K562 (cell line): ENCODE results near the gene ZSCAN21. TPM values are rescaled to one million over a fixed set of nuclear protein-coding genes. Genes with fewer than 3 reads are reported as not detected.

Experiments
- DIDO1 ChIP-seq: fragments of 450-650 bp; IDR thresholded peaks from 2 replicates; pipeline ENCODE4 v1.6.1; 2016; ENCODE audit warnings: low read depth, missing biosample characterization, missing genetic modification characterization
- JUND ChIP-seq, 2 experiments: IDR thresholded peaks; 2 replicates in 1 of 2; 3 replicates in 1 of 2; pipeline ENCODE4 v1.6.1; 2011; ENCODE audit warnings: borderline replicate concordance in 2 of 2, low read depth in 2 of 2, low read length in 2 of 2, improper control_type of control experiment in 1 of 2, missing biosample characterization in 1 of 2, missing genetic modification characterization in 1 of 2, missing genetic modification reagents in 1 of 2
- RUNX1 ChIP-seq: sonication (generic); IDR thresholded peaks from 2 replicates; pipeline ENCODE4 v1.6.1; 2016; ENCODE audit warnings: antibody characterized with exemption, low read depth
- polyA plus RNA-seq, 8 experiments: library from polyadenylated mRNA; depleted of rRNA in 4 of 8; stranded (reverse) in 5 of 8; unstranded in 3 of 8; fragments of >200 nt; fragmentation: Nextera tagmentation in 2 of 8; fragmentation: Illumina TruSeq in 1 of 8; extraction: Ambion mirVana in 2 of 8; extraction: Trizol in 1 of 8; gene quantifications; 2 replicates each; pipeline versions ENCODE4 v1.2.1 to v1.2.3, GENCODE V29; 2011 to 2014; ENCODE audit warnings: inconsistent platforms in 1 of 8, missing spikeins in 1 of 8
- total RNA-seq, 7 experiments: library from RNA; depleted of rRNA in 6 of 7; stranded (reverse); fragments of >200 nt in 6 of 7; fragmentation: Illumina TruSeq in 2 of 7; extraction: Trizol in 2 of 7; gene quantifications; 2 replicates each; pipeline versions ENCODE4 v1.2.1 to v1.2.3, GENCODE V29; 2011 to 2021; ENCODE audit warnings: low replicate concordance in 1 of 7
- TF ChIP-seq, protein P1 (sequence below), 2 experiments: fragments of 450-650 bp; IDR thresholded peaks; 2 replicates each; pipeline ENCODE4 v1.6.1; 2016; ENCODE audit warnings: mild to moderate bottlenecking in 2 of 2, borderline replicate concordance in 1 of 2, low read depth in 1 of 2, moderate library complexity in 1 of 2
- TF ChIP-seq, protein P2 (sequence below): fragments of 450-650 bp; IDR thresholded peaks from 2 replicates; pipeline ENCODE4 v1.6.1; 2016; ENCODE audit warnings: missing biosample characterization, missing genetic modification characterization
- TF ChIP-seq, protein P3 (sequence below): fragments of 450-650 bp; IDR thresholded peaks from 2 replicates; pipeline ENCODE4 v1.7.0; 2016; ENCODE audit warnings: borderline replicate concordance
- TF ChIP-seq, protein P4 (sequence below): IDR thresholded peaks from 2 replicates; pipeline ENCODE4 v1.6.1; 2016; ENCODE audit warnings: missing genetic modification characterization, missing compliant biosample characterization

Gene ZSCAN21
- total and polyA plus RNA-seq, 9 of the 15 experiments (the other 6 are each of a cell fraction or from before 2014, with no cell fraction given) = 5.9 to 15.5 (median 13.2) TPM

DNA sequence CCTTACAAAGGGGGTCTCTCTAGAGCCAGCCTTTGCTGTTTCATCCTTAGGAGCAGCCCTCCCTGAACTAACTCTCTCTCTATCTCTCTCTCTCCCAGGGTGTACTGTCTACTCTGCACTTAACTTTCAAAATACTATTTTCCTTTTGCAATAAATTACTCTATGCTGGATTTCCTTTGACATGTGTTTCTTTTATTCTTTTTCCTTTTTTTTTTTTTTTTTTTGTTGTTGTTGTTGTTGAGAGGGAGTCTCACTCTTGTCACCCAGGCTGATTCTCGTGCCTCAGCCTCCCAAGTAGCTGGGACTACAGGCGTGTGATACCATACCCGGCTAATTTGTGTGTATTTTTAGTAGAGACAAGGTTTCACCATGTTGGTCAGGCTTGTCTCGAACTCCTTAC lies 33.4 kb downstream of the ZSCAN21 start (continued):
- TF ChIP-seq, protein P1, sequence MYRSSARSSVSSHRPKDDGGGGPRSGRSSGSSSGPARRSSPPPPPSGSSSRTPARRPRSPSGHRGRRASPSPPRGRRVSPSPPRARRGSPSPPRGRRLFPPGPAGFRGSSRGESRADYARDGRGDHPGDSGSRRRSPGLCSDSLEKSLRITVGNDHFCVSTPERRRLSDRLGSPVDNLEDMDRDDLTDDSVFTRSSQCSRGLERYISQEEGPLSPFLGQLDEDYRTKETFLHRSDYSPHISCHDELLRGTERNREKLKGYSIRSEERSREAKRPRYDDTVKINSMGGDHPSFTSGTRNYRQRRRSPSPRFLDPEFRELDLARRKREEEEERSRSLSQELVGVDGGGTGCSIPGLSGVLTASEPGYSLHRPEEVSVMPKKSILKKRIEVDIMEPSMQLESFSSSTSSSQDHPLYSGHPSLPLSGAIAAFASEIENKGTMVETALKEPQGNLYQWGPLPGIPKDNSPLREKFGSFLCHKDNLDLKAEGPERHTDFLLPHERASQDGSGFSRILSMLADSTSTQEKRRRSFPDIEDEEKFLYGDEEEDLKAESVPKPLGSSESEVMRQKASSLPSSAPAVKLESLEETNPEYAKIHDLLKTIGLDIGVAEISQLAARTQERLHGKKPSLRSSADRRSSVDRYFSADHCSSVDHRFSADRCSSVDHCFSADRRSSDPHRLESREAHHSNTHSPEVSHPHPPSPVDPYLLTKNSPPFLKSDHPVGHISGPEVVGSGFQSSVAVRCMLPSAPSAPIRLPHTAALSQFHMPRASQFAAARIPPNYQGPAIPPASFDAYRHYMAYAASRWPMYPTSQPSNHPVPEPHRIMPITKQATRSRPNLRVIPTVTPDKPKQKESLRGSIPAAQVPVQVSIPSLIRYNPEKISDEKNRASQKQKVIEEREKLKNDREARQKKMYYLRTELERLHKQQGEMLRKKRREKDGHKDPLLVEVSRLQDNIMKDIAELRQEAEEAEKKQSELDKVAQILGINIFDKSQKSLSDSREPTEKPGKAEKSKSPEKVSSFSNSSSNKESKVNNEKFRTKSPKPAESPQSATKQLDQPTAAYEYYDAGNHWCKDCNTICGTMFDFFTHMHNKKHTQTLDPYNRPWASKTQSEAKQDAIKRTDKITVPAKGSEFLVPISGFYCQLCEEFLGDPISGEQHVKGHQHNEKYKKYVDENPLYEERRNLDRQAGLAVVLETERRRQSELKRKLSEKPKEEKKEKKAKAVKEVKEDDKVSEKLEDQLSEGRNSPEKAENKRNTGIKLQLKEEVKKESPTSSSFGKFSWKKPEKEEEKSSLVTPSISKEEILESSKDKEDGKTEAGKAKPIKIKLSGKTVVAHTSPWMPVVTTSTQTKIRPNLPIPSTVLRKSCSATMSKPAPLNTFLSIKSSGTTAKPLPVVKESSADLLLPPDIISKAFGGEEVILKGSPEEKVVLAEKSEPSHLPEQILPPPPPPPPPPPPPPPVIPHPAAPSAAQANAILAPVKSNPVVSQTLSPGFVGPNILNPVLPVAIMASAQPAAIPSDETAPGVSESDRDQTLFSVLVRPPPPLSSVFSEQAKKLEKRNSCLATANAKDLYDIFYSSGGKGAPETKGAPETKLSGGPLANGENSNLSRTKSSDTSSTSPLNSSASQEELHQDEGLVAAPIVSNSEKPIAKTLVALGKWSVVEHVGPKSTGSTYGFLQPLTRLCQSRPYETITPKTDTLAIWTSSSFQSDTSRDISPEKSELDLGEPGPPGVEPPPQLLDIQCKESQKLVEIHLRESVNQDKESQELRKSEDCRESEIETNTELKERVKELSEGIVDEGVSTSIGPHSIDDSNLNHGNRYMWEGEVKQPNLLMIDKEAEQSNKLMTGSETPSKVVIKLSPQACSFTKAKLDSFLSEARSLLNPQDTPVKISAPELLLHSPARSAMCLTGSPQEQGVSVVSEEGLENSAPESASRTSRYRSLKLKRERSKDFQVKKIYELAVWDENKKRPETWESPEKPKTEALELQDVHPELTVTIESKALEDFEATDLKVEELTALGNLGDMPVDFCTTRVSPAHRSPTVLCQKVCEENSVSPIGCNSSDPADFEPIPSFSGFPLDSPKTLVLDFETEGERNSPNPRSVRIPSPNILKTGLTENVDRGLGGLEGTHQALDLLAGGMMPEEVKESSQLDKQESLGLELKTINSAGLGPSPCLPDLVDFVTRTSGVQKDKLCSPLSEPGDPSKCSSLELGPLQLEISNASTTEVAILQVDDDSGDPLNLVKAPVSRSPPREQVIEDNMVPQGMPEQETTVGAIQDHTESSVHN (IDR thresholded peaks at IDR 0.05; ENCODE audit: borderline replicate concordance in 1 of 2, low read depth in 1 of 2) = peak in 1 of 2 experiments; percentile 36; a peak in 1 of 4 replicates
- TF ChIP-seq JUND (IDR thresholded peaks at IDR 0.05; ENCODE audit: borderline replicate concordance, low read depth, low read length) = no peak
- no peak for TF ChIP-seq JUND (tag; IDR thresholded peaks at IDR 0.05; ENCODE audit: borderline replicate concordance, low read depth, low read length)
- TF ChIP-seq, protein P2, sequence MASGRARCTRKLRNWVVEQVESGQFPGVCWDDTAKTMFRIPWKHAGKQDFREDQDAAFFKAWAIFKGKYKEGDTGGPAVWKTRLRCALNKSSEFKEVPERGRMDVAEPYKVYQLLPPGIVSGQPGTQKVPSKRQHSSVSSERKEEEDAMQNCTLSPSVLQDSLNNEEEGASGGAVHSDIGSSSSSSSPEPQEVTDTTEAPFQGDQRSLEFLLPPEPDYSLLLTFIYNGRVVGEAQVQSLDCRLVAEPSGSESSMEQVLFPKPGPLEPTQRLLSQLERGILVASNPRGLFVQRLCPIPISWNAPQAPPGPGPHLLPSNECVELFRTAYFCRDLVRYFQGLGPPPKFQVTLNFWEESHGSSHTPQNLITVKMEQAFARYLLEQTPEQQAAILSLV = peak; percentile 63; the same call in 1 of the 2 replicates
- TF ChIP-seq, protein P3, sequence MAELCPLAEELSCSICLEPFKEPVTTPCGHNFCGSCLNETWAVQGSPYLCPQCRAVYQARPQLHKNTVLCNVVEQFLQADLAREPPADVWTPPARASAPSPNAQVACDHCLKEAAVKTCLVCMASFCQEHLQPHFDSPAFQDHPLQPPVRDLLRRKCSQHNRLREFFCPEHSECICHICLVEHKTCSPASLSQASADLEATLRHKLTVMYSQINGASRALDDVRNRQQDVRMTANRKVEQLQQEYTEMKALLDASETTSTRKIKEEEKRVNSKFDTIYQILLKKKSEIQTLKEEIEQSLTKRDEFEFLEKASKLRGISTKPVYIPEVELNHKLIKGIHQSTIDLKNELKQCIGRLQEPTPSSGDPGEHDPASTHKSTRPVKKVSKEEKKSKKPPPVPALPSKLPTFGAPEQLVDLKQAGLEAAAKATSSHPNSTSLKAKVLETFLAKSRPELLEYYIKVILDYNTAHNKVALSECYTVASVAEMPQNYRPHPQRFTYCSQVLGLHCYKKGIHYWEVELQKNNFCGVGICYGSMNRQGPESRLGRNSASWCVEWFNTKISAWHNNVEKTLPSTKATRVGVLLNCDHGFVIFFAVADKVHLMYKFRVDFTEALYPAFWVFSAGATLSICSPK = 0 out of 2 replicates have a peak, but pooled peaks have one; percentile 38
- TF ChIP-seq RUNX1 = no peak
- TF ChIP-seq, protein P4, sequence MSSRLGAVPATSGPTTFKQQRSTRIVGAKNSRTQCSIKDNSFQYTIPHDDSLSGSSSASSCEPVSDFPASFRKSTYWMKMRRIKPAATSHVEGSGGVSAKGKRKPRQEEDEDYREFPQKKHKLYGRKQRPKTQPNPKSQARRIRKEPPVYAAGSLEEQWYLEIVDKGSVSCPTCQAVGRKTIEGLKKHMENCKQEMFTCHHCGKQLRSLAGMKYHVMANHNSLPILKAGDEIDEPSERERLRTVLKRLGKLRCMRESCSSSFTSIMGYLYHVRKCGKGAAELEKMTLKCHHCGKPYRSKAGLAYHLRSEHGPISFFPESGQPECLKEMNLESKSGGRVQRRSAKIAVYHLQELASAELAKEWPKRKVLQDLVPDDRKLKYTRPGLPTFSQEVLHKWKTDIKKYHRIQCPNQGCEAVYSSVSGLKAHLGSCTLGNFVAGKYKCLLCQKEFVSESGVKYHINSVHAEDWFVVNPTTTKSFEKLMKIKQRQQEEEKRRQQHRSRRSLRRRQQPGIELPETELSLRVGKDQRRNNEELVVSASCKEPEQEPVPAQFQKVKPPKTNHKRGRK = peak; percentile 76
- TF ChIP-seq DIDO1 (tag) = 0 out of 2 replicates have a peak, but pooled peaks have one; percentile 22
